ENCODE results near the gene MTUS2. TPM values are rescaled to one million over a fixed set of nuclear protein-coding genes. Genes with fewer than 3 reads are reported as not detected.

MTUS2 gene
- total and polyA plus RNA-seq, 10 of the 15 experiments (the other 5 are each of a cell fraction or from before 2014, with no cell fraction given) = under 0.01 to 0.05 (median 0.02) TPM; not detected in 6

GRCh38 chr13:29081036-29081435 lies 260.9 kb downstream of the MTUS2 start:
- FAIRE-seq (peak; percentile 66), DNase-seq (ENCODE audit: low read depth, low spot score) (peak; percentile 48), ATAC-seq (peak; percentile 32; the same call in 2 of the 3 replicates)
- no peaks in the 10 kb centered on the region for H3K79me2 ChIP-seq (ENCODE audit: control insufficient read depth, insufficient read depth, low read length)
- H3K4me3 ChIP-seq = no peak overlapping the region
- H4K20me1 ChIP-seq (ENCODE audit: control insufficient read depth, insufficient read depth) = no peaks in the 10 kb centered on the region
- H3K27ac ChIP-seq (ENCODE audit: control insufficient read depth, insufficient read depth) = no peak overlapping the region
- H3K9me3 ChIP-seq (replicated peaks; ENCODE audit: control insufficient read depth, insufficient read depth, low read length) = no peaks in the 10 kb centered on the region; the same call in 2 of the 3 replicates
- in situ Hi-C loops (cut with MboI) (no loop called here), intact Hi-C loops (cut with micrococcal nuclease; ENCODE audit: unreplicated experiment) (loop anchor here (2.0 kb wide), 1 partner anchor 282 kb away; no protein-coding TSS in a partner anchor)
- H3K4me1 ChIP-seq (ENCODE audit: control insufficient read depth, insufficient read depth, low read length) = no peaks in the 10 kb centered on the region
- BruUV-seq (replicated peaks) = no TSS peak
- SMC1A ChIA-PET (ENCODE audit: uncharacterized antibody, unreplicated experiment) = interaction anchor here (1.1 kb wide), 1 partner anchor 17 kb away, joined by 3 read pairs; no protein-coding TSS in a partner anchor
- POLR2A ChIA-PET = no interaction called here
- no peak overlapping the region for H3K4me2 ChIP-seq (ENCODE audit: control insufficient read depth, insufficient read depth)
- CTCF ChIA-PET = no interaction called here
- no peaks in the 10 kb centered on the region for H3K36me3 ChIP-seq (ENCODE audit: control insufficient read depth in 2 of 2, insufficient read depth in 2 of 2, low read length in 1 of 2)
- H3K9ac ChIP-seq (ENCODE audit: control insufficient read depth, insufficient read depth, low read length) = no peak overlapping the region
- RAD21 ChIA-PET (ENCODE audit: unreplicated experiment) = no interaction called here
- 0% methylated on average over 1 of the region's 1 CpG for WGBS (ENCODE audit: insufficient coverage, insufficient replicate concordance, low lambda C conversion rate, missing lambda C conversion rate)
- no peak overlapping the region for H2AFZ ChIP-seq (ENCODE audit: control insufficient read depth, low read depth, low read length)
- H3K27me3 ChIP-seq (replicated peaks in 1 of 2; ENCODE audit: control insufficient read depth in 2 of 2, insufficient read depth in 2 of 2, low read length in 1 of 2) = no peaks in the 10 kb centered on the region
- TF ChIP-seq, protein P1, sequence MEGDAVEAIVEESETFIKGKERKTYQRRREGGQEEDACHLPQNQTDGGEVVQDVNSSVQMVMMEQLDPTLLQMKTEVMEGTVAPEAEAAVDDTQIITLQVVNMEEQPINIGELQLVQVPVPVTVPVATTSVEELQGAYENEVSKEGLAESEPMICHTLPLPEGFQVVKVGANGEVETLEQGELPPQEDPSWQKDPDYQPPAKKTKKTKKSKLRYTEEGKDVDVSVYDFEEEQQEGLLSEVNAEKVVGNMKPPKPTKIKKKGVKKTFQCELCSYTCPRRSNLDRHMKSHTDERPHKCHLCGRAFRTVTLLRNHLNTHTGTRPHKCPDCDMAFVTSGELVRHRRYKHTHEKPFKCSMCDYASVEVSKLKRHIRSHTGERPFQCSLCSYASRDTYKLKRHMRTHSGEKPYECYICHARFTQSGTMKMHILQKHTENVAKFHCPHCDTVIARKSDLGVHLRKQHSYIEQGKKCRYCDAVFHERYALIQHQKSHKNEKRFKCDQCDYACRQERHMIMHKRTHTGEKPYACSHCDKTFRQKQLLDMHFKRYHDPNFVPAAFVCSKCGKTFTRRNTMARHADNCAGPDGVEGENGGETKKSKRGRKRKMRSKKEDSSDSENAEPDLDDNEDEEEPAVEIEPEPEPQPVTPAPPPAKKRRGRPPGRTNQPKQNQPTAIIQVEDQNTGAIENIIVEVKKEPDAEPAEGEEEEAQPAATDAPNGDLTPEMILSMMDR (IDR thresholded peaks at IDR 0.05 in 2 of 3, conservative IDR thresholded peaks at IDR 0.05 in 1 of 3; ENCODE audit: control insufficient read depth in 2 of 3, extremely low read depth in 1 of 3, insufficient read depth in 1 of 3, low read depth in 3 of 3, low read length in 3 of 3) = peak; percentile 28 to 49 (median 34); a peak in 5 of 6 replicates
- peak; percentile 65; the same call in 1 of the 2 replicates for TF ChIP-seq SMC3 (IDR thresholded peaks at IDR 0.05; ENCODE audit: borderline replicate concordance, low read length)
- peak; percentile 54; the same call in 1 of the 2 replicates for TF ChIP-seq PAX5 (IDR thresholded peaks at IDR 0.05; ENCODE audit: borderline replicate concordance, low read depth, low read length)
- no peak for TF ChIP-seq SMAD1 (IDR thresholded peaks at IDR 0.05; ENCODE audit: low read depth, partially characterized antibody)
- no peak for TF ChIP-seq NRF1 (conservative IDR thresholded peaks at IDR 0.05; ENCODE audit: low read depth, low read length)
- TF ChIP-seq NBN (IDR thresholded peaks at IDR 0.05) = no peak
- no peak for TF ChIP-seq SUPT20H (IDR thresholded peaks at IDR 0.05; ENCODE audit: borderline replicate concordance, control insufficient read depth, low read depth, low read length)
- no peak for TF ChIP-seq CEBPB (IDR thresholded peaks at IDR 0.05; ENCODE audit: borderline replicate concordance in 1 of 2, low read depth in 2 of 2, low read length in 2 of 2)
- TF ChIP-seq NR2C2 (IDR thresholded peaks at IDR 0.05; ENCODE audit: borderline replicate concordance, control insufficient read depth, insufficient read length, low read depth) = no peak
- no peak for TF ChIP-seq STAT1 (conservative IDR thresholded peaks at IDR 0.05)
- TF ChIP-seq, protein P2, sequence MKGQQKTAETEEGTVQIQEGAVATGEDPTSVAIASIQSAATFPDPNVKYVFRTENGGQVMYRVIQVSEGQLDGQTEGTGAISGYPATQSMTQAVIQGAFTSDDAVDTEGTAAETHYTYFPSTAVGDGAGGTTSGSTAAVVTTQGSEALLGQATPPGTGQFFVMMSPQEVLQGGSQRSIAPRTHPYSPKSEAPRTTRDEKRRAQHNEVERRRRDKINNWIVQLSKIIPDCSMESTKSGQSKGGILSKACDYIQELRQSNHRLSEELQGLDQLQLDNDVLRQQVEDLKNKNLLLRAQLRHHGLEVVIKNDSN (IDR thresholded peaks at IDR 0.05; ENCODE audit: borderline replicate concordance, extremely low read length, insufficient read depth, low read depth, low read length) = no peak
- TF ChIP-seq EZH2 (IDR thresholded peaks at IDR 0.05; ENCODE audit: borderline replicate concordance, control insufficient read depth, low read depth, low read length) = no peak
- TF ChIP-seq, protein P3, sequence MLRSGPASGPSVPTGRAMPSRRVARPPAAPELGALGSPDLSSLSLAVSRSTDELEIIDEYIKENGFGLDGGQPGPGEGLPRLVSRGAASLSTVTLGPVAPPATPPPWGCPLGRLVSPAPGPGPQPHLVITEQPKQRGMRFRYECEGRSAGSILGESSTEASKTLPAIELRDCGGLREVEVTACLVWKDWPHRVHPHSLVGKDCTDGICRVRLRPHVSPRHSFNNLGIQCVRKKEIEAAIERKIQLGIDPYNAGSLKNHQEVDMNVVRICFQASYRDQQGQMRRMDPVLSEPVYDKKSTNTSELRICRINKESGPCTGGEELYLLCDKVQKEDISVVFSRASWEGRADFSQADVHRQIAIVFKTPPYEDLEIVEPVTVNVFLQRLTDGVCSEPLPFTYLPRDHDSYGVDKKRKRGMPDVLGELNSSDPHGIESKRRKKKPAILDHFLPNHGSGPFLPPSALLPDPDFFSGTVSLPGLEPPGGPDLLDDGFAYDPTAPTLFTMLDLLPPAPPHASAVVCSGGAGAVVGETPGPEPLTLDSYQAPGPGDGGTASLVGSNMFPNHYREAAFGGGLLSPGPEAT (IDR thresholded peaks at IDR 0.05; ENCODE audit: low read depth) = no peak
- no peak for TF ChIP-seq RAD51 (IDR thresholded peaks at IDR 0.05)
- no peak for TF ChIP-seq SMARCA5 (IDR thresholded peaks at IDR 0.05)
- peak; percentile 95 for TF ChIP-seq RAD21 (IDR thresholded peaks at IDR 0.05; ENCODE audit: insufficient read depth, low read depth, low read length)
- TF ChIP-seq EP300 (IDR thresholded peaks at IDR 0.05; ENCODE audit: borderline replicate concordance in 1 of 2, control insufficient read depth in 1 of 2, low read depth in 2 of 2, low read length in 2 of 2) = no peak
- no peak for TF ChIP-seq SUZ12 (IDR thresholded peaks at IDR 0.05; ENCODE audit: unreplicated experiment)
- TF ChIP-seq SREBF2 (IDR thresholded peaks at IDR 0.05; ENCODE audit: low read length) = no peak
- no peak for TF ChIP-seq TBL1XR1 (IDR thresholded peaks at IDR 0.05; ENCODE audit: low read depth, low read length)
- TF ChIP-seq NFIC (IDR thresholded peaks at IDR 0.05; ENCODE audit: low read depth, low read length) = 0 out of 2 replicates have a peak, but pooled peaks have one; percentile 21
